Heart left ventricle (tissue), 13 donors: ENCODE data around the gene BICRA.

Experiments
- POLR2A ChIP-seq, 2 donors: fragments of 450-650 bp; IDR thresholded peaks; one replicate each; pipeline ENCODE4 v1.6.1; 2017; ENCODE audit warnings: antibody characterized with exemption in 2 of 2, mild to moderate bottlenecking in 2 of 2, moderate library complexity in 2 of 2
- TF ChIP-seq, protein P1 (sequence below), 12 donors: fragments of 200-600 bp; sonication (generic) in 4 of 12; IDR thresholded peaks; one replicate each; pipeline versions ENCODE4 v1.5.0 to v1.8.0; 2018 to 2022; ENCODE audit warnings: antibody characterized with exemption in 12 of 12, mild to moderate bottlenecking in 5 of 12
- donor health status: ischemic (EF 13 %, LVEDD 7.1; RV severe dilation, severe dysfunction).
- donor health status: DM: no; HTN: yes; CAD: no.
- donor health status: DM: no; HTN: no; CAD: no.
- donor health status: ischemic (EF 25% LVEDD 6.9; RV normal size, moderate dysfunction).
- donor health status: ischemic (EF 25% LVEDD 5.7; RV mildly dilated, moderate dysfunction).
- donor health status: ischemic (EF 35%, LVEDD 5.7; RV mildly dilated, moderate dysfunction).
- donor health status: nonischemic (EF 11% LVEDD 7.7; RV severe dilation, severe dysfunction).
- donor health status: DM: yes; HTN: yes; CAD: no.
- donor health status: PGD.
- donor health status: ischemic (EF 29% LVEDD 5.4; RV normal size, mild dysfunction).
- donor health status: nonischemic (EF 23%, LVEDD 6.1; RV moderate dilation, normal function).

DNA sequence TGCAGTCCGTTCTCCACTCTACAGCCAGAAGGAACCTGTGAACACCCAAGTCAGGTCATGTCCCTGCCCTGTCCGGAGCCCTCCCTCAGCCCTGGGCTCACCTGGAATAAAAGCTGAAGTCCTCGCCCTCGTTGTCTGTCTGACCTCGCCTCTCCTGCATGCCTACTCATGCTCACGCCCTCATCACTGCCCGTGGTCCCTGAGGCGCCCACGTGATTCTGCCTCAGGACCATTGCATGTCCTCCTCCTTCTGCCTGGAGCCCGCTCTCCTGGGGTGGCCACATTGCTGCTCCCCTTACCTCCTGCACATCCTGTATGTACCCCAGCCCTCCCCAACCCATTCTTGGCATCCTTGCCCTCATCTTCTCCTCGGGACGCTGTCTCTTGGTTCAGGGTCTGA lies 42.2 kb downstream of the BICRA start:
- TF ChIP-seq, protein P1, sequence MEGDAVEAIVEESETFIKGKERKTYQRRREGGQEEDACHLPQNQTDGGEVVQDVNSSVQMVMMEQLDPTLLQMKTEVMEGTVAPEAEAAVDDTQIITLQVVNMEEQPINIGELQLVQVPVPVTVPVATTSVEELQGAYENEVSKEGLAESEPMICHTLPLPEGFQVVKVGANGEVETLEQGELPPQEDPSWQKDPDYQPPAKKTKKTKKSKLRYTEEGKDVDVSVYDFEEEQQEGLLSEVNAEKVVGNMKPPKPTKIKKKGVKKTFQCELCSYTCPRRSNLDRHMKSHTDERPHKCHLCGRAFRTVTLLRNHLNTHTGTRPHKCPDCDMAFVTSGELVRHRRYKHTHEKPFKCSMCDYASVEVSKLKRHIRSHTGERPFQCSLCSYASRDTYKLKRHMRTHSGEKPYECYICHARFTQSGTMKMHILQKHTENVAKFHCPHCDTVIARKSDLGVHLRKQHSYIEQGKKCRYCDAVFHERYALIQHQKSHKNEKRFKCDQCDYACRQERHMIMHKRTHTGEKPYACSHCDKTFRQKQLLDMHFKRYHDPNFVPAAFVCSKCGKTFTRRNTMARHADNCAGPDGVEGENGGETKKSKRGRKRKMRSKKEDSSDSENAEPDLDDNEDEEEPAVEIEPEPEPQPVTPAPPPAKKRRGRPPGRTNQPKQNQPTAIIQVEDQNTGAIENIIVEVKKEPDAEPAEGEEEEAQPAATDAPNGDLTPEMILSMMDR (IDR thresholded peaks at IDR 0.05), result no peak
- no peak for TF ChIP-seq POLR2A (IDR thresholded peaks at IDR 0.05)
